Measurements from ENCODE around the gene KCNK6.

GRCh38 chr19:38367041-38367440 is 47.4 kb downstream of the KCNK6 start:
- TF ChIP-seq CTCF (IDR thresholded peaks at IDR 0.05) (no peak), POLR2A (IDR thresholded peaks at IDR 0.05) (no peak)
